Measurements from ENCODE around the gene SMYD1. TPM values are rescaled to one million over a fixed set of nuclear protein-coding genes. Genes with fewer than 3 reads are reported as not detected.

Gene SMYD1
- polyA plus RNA-seq, 1 donor from 2014 or later, result not detected

- H3K27me3 ChIP-seq (ENCODE audit: insufficient read depth, low read depth, low read length), result no peaks in the 10 kb centered on the region
- no peaks in the 10 kb centered on the region for H3K9me2 ChIP-seq (ENCODE audit: insufficient read depth, low read length)
- no peak overlapping the region for H3K27ac ChIP-seq (ENCODE audit: low read length)
- no peak overlapping the region for H3K4me2 ChIP-seq (ENCODE audit: low read length)
- no peak overlapping the region for H3K9ac ChIP-seq (ENCODE audit: low read length)
- H3K4me3 ChIP-seq (ENCODE audit: low read length), result no peak overlapping the region
- TF ChIP-seq POLR2AphosphoS5 (IDR thresholded peaks at IDR 0.05), result no peak
- no peak for TF ChIP-seq EP300 (conservative IDR thresholded peaks at IDR 0.05; ENCODE audit: poor library complexity, severe bottlenecking)
- no peak for TF ChIP-seq RAD21 (conservative IDR thresholded peaks at IDR 0.05)
- TF ChIP-seq REST (IDR thresholded peaks at IDR 0.05; ENCODE audit: borderline replicate concordance), result no peak
- no peak for TF ChIP-seq CTCF (IDR thresholded peaks at IDR 0.05; ENCODE audit: poor library complexity, severe bottlenecking)
- TF ChIP-seq SMC3 (conservative IDR thresholded peaks at IDR 0.05; ENCODE audit: poor library complexity), result no peak
- TF ChIP-seq TAF1 (IDR thresholded peaks at IDR 0.05; ENCODE audit: low read depth), result no peak
- no peak for TF ChIP-seq EZH2 (IDR thresholded peaks at IDR 0.05; ENCODE audit: borderline replicate concordance, insufficient read depth, low read length, poor library complexity, severe bottlenecking)
- no peak for TF ChIP-seq MXI1 (conservative IDR thresholded peaks at IDR 0.05; ENCODE audit: poor library complexity, severe bottlenecking)
- no peaks in the 10 kb centered on the region for H3K36me3 ChIP-seq (ENCODE audit: insufficient read depth, low read length)
- no peaks in the 10 kb centered on the region for H3K9me3 ChIP-seq (ENCODE audit: low read length)
- H4K20me1 ChIP-seq (ENCODE audit: insufficient read depth), result no peaks in the 10 kb centered on the region
- H3F3A ChIP-seq (ENCODE audit: insufficient read depth, low read length, poor library complexity, severe bottlenecking), result no peaks in the 10 kb centered on the region
- H2AFZ ChIP-seq (ENCODE audit: low read depth, low read length), result no peak overlapping the region
- no peaks in the 10 kb centered on the region for H3K79me2 ChIP-seq (replicated peaks; ENCODE audit: insufficient read depth, low read length)
Measured at GRCh38 chr2:88123975-88124917, 56.6 kb downstream of the SMYD1 start.

- H3F3A ChIP-seq (ENCODE audit: insufficient read depth, low read length, poor library complexity, severe bottlenecking), result no peaks in the 10 kb centered on the region
- no peak overlapping the region for H3K27ac ChIP-seq (ENCODE audit: low read length)
- H3K36me3 ChIP-seq (ENCODE audit: insufficient read depth, low read length), result no peaks in the 10 kb centered on the region
- H3K4me2 ChIP-seq (ENCODE audit: low read length), result no peak overlapping the region
- TF ChIP-seq POLR2AphosphoS5 (IDR thresholded peaks at IDR 0.05) (no peak), EP300 (conservative IDR thresholded peaks at IDR 0.05; ENCODE audit: poor library complexity, severe bottlenecking) (no peak), SMC3 (conservative IDR thresholded peaks at IDR 0.05; ENCODE audit: poor library complexity) (no peak), TAF1 (IDR thresholded peaks at IDR 0.05; ENCODE audit: low read depth) (no peak), RAD21 (conservative IDR thresholded peaks at IDR 0.05) (no peak), CTCF (IDR thresholded peaks at IDR 0.05; ENCODE audit: poor library complexity, severe bottlenecking) (no peak)
- H3K9me2 ChIP-seq (ENCODE audit: insufficient read depth, low read length), result no peaks in the 10 kb centered on the region
- H3K4me3 ChIP-seq (ENCODE audit: low read length), result no peak overlapping the region
- H3K9ac ChIP-seq (ENCODE audit: low read length), result no peak overlapping the region
- H3K9me3 ChIP-seq (ENCODE audit: low read length), result no peaks in the 10 kb centered on the region
- no peaks in the 10 kb centered on the region for H3K27me3 ChIP-seq (ENCODE audit: insufficient read depth, low read depth, low read length)
- H4K20me1 ChIP-seq (ENCODE audit: insufficient read depth), result no peaks in the 10 kb centered on the region
- H3K79me2 ChIP-seq (replicated peaks; ENCODE audit: insufficient read depth, low read length), result no peaks in the 10 kb centered on the region
- H2AFZ ChIP-seq (ENCODE audit: low read depth, low read length), result no peak overlapping the region
Measured at GRCh38 chr2:88125344-88125923, 57.8 kb downstream of the SMYD1 start.

Measured in neural cell (in vitro differentiated cells).